ENCODE data around the gene GBF1. TPM values are rescaled to one million over a fixed set of nuclear protein-coding genes. Genes with fewer than 3 reads are reported as not detected.

GBF1 gene
- polyA plus RNA-seq, 3 donors, result 4.2 to 17.4 (median 11.9) TPM

DNA sequence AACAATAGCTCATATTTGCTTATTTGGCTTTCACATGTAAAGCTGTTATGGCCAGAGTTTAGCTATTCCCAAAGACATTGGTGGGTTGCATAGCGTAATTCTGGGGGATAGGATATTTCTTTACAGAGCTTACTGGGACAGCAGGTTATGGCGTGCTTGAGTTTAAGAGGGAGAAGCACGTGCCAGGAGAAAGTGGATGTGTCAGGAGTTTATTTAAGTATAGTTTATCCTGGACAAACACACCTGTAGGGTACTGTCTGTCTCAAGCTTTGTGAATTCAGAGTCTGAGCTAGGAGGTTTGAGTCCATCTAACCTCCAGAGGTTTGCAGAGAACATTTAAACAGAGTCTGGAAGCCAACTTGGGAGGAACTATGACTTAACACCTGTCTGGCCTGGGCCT, 21.3 kb downstream of the GBF1 start:
- intact Hi-C loops (cut with micrococcal nuclease), result loop anchor here in 1 of 2 donors (2.0 kb wide), 1 partner anchor 70 kb away; no protein-coding TSS in a partner anchor
- Mint-ChIP-seq H3K36me3 (peaks cover 56 to 69% of the 10 kb centered on the region in 2 donors), H3K27ac (no peak overlapping the region), H3K9me3 (no peaks in the 10 kb centered on the region), H3K4me1 (peaks cover 12% of the 10 kb centered on the region), H3K27me3 (ENCODE audit: low read depth in 3 of 3) (no peaks in the 10 kb centered on the region), H3K4me3 (no peak overlapping the region)
- H3K36me3 ChIP-seq (replicated peaks in 1 of 2; ENCODE audit: control insufficient read depth in 1 of 2, insufficient read depth in 2 of 2, low read length in 2 of 2), result peaks cover 24 to 86% of the 10 kb centered on the region in 2 donors
- H3K9ac ChIP-seq (ENCODE audit: insufficient read depth, low read length, poor library complexity, severe bottlenecking), result no peak overlapping the region
- 100% methylated on average over 3 of the region's 3 CpGs for WGBS (ENCODE audit: insufficient coverage)
- peaks cover 91% of the 10 kb centered on the region for H4K20me1 ChIP-seq (ENCODE audit: insufficient read depth, low read length)
- TF ChIP-seq, protein P1, sequence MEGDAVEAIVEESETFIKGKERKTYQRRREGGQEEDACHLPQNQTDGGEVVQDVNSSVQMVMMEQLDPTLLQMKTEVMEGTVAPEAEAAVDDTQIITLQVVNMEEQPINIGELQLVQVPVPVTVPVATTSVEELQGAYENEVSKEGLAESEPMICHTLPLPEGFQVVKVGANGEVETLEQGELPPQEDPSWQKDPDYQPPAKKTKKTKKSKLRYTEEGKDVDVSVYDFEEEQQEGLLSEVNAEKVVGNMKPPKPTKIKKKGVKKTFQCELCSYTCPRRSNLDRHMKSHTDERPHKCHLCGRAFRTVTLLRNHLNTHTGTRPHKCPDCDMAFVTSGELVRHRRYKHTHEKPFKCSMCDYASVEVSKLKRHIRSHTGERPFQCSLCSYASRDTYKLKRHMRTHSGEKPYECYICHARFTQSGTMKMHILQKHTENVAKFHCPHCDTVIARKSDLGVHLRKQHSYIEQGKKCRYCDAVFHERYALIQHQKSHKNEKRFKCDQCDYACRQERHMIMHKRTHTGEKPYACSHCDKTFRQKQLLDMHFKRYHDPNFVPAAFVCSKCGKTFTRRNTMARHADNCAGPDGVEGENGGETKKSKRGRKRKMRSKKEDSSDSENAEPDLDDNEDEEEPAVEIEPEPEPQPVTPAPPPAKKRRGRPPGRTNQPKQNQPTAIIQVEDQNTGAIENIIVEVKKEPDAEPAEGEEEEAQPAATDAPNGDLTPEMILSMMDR (IDR thresholded peaks at IDR 0.05), result no peak
- DNase-seq, result no peak
- H3K9me3 ChIP-seq (replicated peaks in 1 of 2; ENCODE audit: control insufficient read depth in 1 of 2, insufficient read depth in 1 of 2, low read length in 2 of 2), result no peaks in the 10 kb centered on the region
- no peaks in the 10 kb centered on the region for H3K4me1 ChIP-seq (ENCODE audit: control insufficient read depth in 1 of 2, insufficient read depth in 2 of 2, low read length in 2 of 2)
- no peak overlapping the region for H3K27ac ChIP-seq (ENCODE audit: low read depth in 1 of 2, low read length in 2 of 2)
- H3K27me3 ChIP-seq (ENCODE audit: control insufficient read depth in 2 of 2, insufficient read depth in 2 of 2, low read length in 2 of 2), result no peaks in the 10 kb centered on the region
- peaks cover 67% of the 10 kb centered on the region for H3K79me2 ChIP-seq (ENCODE audit: insufficient read depth, low read length)
- no peak overlapping the region for H2AFZ ChIP-seq (ENCODE audit: insufficient read depth, low read depth, low read length, poor library complexity, severe bottlenecking)
- no peak overlapping the region for H3K4me3 ChIP-seq (replicated peaks in 1 of 3; ENCODE audit: low read depth in 2 of 3, low read length in 3 of 3)
- H3K4me2 ChIP-seq (replicated peaks; ENCODE audit: extremely low read depth, low read length, poor library complexity, severe bottlenecking), result no peak overlapping the region

DNA sequence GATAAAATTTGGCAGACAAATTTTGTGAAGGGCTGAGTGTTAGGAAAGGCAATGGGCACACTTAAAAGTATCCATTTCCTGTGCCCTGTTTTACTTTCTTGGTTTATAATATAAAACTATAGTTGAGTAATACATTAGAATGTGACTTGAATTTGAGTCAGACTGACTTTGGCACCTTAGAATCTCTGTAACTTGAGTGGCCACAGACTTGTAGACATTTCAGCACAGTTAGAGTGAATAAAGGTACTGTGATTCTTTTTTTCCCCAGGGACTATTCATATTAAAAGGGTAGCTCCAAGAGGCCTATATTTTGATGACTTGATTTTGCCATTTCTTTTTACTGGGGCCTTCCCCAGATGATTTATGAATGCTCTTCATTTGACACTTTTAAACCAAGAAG, 22.4 kb downstream of the GBF1 start:
- DNase-seq, result no peak
- H3K4me2 ChIP-seq (replicated peaks; ENCODE audit: extremely low read depth, low read length, poor library complexity, severe bottlenecking), result no peak overlapping the region
- no peaks in the 10 kb centered on the region for H3K4me1 ChIP-seq (ENCODE audit: control insufficient read depth in 1 of 2, insufficient read depth in 2 of 2, low read length in 2 of 2)
- no peaks in the 10 kb centered on the region for H3K9me3 ChIP-seq (replicated peaks in 1 of 2; ENCODE audit: control insufficient read depth in 1 of 2, insufficient read depth in 1 of 2, low read length in 2 of 2)
- no peak overlapping the region for H3K27ac ChIP-seq (ENCODE audit: low read depth in 1 of 2, low read length in 2 of 2)
- Mint-ChIP-seq H3K36me3 (peaks cover 51 to 65% of the 10 kb centered on the region in 2 donors), H3K4me3 (no peak overlapping the region), H3K9me3 (no peaks in the 10 kb centered on the region), H3K27me3 (ENCODE audit: low read depth in 3 of 3) (no peaks in the 10 kb centered on the region), H3K27ac (peak overlapping the region in 1 of 7 donors; percentile 20), H3K4me1 (peaks cover 12% of the 10 kb centered on the region)
- H4K20me1 ChIP-seq (ENCODE audit: insufficient read depth, low read length), result peaks cover 91% of the 10 kb centered on the region
- H2AFZ ChIP-seq (ENCODE audit: insufficient read depth, low read depth, low read length, poor library complexity, severe bottlenecking), result no peak overlapping the region
- H3K27me3 ChIP-seq (ENCODE audit: control insufficient read depth in 2 of 2, insufficient read depth in 2 of 2, low read length in 2 of 2), result no peaks in the 10 kb centered on the region
- intact Hi-C loops (cut with micrococcal nuclease), result loop anchor here in 1 of 2 donors (2.0 kb wide), 1 partner anchor 69 kb away; no protein-coding TSS in a partner anchor
- peaks cover 74% of the 10 kb centered on the region for H3K79me2 ChIP-seq (ENCODE audit: insufficient read depth, low read length)
- H3K36me3 ChIP-seq (replicated peaks in 1 of 2; ENCODE audit: control insufficient read depth in 1 of 2, insufficient read depth in 2 of 2, low read length in 2 of 2), result peaks cover 16 to 79% of the 10 kb centered on the region in 2 donors
- H3K9ac ChIP-seq (ENCODE audit: insufficient read depth, low read length, poor library complexity, severe bottlenecking), result no peak overlapping the region
- TF ChIP-seq, protein P1 (IDR thresholded peaks at IDR 0.05), result no peak
- H3K4me3 ChIP-seq (replicated peaks in 1 of 3; ENCODE audit: low read depth in 2 of 3, low read length in 3 of 3), result no peak overlapping the region

Measured in CD14-positive monocyte (primary cell).